HG02763 (cell line): ENCODE results near the gene RALGAPA1.
A peak's percentile ranks its signal among the peaks of the same experiment; 100 is the strongest.

Experiments
- ATAC-seq: cut with Tn5 transposase; IDR thresholded peaks from one replicate; pipeline ENCODE4 v1.9.1; 2021; ENCODE audit warnings: mild to moderate bottlenecking, moderate library complexity; ENCODE audit not compliant: unreplicated experiment

Gene RALGAPA1

DNA sequence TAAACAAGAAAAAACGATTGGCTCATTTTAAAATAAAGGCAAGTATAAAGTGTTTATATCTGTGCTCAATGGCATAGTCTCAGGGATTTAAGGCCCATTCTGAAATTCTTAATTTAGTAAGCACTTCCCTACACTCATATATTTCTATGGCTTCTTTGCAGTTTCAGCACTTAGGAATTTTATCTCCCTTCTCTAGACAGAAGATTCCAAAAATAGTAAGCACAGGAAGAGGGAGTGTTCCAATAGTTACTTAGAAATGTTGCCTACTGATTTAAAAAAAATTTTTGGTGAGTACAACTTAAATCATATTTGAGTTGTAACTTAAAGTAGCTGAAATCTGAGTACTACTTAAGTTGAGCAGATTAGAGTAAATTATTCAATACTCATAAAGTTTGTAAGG, 255.3 kb downstream of the RALGAPA1 start:
- no peak for ATAC-seq

DNA sequence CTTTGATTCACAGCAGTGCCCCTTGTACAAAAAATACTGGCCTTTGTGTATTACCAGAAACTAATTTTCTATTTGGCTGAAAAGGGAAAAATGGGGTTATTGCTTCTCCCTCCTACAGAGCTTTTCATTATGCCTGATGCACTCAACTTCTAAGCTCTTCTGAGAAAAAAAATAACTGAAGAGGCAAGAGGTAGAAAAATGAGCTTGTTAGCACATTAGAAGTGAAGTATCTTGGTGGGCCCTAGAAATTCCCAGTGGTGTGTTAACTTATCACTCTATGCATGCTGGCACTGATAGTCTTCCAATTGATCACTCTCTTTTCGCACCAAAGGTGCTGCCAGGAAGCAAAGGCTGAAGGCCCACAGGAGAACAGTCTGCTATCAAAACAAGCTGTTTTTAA, 258.0 kb downstream of the RALGAPA1 start:
- no peak for ATAC-seq

DNA sequence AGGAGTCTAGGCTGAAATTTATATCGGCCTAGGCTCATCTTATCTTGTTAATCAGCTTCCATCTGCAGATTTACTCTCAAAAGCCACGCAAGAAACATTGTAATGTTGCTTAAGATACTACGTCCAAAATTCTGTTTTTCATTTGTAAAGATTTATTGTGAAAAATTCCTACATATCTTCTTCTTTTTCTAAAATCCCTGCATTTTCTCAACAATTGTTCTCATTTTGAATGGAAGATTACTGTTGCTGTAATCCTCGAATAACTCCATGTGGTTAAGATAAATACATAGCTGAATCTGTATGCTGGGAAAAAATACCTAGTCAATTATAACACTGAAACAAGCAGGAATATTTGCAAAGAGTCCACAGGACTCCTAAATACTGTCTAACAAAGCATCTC, 259.5 kb downstream of the RALGAPA1 start:
- no peak for ATAC-seq

DNA sequence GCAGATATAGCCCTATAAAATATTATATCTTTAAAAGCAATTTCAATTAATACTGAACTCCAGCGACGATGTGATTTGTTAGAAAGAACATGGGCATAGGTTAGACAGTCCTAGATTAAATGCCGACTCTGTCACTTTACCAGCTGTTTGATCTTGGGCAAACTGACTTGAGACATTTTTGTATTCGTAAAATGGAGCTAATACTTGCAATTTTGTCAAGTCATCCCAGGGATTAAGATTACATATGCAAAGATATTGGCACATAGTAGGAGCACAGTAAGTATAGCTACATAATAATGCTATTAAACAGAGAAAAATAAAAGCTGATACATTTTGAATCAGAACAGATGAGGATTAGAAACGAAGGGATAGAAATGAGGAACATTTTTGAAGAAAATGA, 266.1 kb downstream of the RALGAPA1 start:
- ATAC-seq = no peak

DNA sequence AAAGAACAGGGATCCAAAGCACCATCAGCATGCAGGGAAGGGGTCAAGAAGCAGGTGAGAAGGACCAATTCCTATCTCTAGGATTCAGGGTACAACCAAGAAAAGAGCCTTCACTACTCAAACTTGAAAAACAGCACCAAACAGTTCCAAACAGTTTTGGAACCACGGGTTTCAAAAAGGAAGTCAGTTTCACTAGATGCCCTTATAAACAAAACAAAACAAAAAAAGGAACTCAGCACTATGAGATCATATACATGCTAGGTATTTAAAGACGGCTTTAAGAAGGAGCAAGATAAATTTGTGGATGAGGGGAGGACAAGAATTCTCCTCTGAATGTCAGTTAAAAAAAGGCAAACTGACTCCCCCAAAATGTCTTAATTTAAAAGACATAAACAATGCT, 269.1 kb downstream of the RALGAPA1 start:
- no peak for ATAC-seq

DNA sequence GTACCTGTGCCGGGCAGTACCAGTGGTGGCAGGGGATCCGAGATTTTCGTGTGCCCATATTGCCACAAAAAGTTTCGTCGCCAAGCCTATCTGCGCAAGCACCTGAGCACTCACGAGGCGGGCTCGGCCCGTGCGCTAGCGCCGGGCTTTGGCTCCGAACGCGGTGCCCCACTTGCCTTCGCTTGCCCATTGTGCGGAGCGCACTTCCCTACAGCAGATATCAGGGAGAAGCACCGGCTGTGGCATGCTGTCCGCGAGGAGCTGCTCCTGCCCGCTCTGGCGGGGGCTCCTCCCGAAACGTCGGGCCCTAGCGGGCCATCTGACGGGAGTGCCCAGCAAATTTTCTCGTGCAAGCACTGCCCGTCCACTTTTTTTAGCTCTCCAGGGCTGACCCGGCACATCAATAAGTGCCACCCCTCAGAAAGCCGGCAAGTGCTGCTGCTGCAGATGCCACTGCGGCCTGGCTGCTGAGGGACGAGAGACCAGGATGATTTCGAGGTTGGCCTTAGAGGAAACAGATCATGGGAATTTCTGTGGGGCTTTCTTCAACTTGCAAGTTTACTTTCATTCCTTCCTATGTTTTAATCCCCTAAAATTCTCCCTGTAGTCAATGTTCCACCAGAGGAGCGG, 273.5 kb downstream of the RALGAPA1 start:
- no peak for ATAC-seq

DNA sequence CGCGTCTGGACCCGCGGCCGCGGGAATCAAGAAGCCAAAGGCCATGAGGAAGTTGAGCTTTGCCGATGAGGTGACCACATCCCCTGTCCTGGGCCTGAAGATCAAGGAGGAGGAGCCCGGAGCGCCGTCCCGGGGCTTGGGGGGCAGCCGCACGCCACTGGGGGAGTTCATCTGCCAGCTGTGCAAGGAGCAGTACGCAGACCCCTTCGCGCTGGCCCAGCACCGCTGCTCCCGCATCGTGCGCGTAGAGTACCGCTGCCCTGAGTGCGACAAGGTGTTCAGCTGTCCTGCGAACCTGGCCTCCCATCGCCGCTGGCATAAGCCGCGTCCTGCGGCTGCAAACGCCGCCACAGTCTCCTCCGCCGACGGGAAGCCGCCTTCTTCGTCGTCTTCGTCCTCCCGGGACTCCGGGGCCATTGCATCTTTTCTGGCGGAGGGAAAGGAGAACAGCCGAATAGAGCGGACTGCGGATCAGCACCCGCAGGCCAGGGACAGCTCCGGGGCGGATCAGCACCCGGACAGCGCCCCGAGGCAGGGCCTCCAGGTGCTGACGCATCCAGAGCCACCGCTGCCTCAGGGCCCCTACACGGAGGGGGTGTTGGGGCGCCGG, 274.1 kb downstream of the RALGAPA1 start:
- no peak for ATAC-seq

DNA sequence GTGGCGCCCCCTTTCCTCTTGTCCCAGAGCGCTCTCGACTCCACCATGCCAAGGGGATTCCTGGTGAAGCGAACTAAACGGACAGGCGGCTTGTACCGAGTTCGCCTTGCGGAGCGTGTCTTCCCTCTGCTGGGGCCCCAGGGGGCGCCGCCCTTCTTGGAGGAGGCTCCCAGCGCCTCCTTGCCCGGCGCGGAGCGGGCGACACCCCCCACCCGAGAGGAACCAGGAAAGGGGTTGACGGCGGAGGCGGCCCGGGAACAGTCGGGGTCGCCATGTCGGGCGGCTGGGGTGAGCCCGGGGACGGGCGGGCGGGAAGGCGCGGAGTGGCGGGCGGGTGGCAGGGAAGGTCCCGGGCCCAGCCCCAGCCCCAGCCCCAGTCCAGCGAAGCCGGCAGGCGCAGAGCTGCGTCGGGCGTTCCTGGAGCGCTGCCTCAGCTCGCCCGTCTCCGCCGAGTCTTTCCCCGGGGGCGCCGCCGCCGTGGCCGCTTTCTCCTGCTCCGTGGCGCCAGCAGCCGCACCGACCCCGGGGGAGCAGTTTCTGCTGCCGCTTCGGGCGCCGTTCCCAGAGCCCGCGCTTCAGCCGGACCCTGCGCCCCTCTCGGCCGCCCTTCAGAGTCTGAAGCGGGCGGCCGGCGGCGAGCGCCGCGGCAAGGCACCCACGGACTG, 274.8 kb downstream of the RALGAPA1 start:
- peak; percentile 15 for ATAC-seq

DNA sequence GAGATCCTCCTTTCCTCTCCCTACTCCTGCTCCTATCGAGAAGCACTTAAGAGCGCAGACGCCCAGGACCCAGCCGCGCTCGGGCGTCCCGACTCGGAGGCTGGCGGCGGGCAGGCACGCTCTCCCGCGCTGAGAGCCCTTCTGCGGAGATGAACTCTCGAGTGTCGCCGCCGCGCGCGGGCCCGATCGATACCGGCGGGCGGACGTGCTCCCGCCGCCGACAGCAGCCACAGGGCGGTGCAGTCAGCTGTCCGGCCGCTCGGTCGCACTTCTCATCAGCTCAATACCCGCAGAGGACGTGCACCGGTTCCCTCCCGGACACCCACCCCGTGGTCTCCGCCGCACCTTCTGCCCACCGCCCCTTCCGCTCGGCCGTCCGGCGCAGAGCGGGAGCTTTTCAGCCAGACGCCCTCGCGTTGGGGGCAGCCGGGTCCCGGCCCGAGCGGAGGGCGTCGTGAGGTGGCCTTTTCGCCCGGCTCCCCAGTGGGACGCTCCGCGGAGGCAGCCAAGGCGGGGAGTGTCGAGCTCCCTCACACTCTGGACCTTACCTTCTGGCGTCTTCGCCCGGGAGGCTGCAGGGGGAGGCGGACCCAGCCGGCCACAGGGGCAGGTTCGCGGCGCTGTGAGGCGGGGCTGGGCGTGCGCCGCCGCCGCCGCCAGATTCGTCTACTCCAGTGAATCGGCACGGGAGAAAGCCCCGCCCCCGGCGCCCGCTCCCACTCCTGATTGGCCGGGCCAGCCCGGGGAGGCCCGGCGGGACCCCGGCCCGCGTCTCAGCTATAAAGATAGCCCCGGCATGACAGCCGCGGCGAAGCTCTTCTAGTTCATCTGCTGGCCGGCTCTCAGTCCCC, 275.5 kb downstream of the RALGAPA1 start, which contains the start of gene INSM2:
Gene INSM2 (plus strand): TSS at position 808 of the 851 bp plus-strand sequence. CDS start 89 bp downstream, outside the sequence.
- ATAC-seq = peak; percentile 77

DNA sequence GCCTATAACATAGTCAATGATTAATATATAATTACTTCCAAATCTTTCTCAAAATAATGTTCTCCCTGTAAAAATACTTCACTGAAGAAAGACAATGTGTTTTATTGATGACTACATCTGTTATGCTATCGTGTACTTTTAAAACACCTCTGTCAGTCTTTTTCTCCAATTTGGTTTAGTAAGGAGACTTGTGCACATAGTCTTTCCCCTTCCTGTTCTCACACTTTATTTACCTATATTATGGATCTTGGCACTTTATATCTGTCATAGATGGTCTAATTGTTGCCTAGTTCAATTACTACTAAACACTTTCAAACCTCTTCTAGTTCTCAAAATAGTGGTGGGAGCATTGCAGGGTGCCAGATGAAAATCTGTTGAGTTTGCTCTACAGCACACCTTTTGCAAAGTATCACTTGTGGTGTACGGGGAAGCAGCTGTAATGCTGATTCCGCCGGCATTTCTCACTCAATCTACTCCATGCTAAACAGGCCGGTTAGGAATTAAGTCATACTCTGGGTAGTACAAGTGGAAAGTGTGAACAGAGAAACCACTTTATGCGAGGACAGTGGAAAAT, 276.2 kb downstream of the RALGAPA1 start:
- ATAC-seq = no peak

DNA sequence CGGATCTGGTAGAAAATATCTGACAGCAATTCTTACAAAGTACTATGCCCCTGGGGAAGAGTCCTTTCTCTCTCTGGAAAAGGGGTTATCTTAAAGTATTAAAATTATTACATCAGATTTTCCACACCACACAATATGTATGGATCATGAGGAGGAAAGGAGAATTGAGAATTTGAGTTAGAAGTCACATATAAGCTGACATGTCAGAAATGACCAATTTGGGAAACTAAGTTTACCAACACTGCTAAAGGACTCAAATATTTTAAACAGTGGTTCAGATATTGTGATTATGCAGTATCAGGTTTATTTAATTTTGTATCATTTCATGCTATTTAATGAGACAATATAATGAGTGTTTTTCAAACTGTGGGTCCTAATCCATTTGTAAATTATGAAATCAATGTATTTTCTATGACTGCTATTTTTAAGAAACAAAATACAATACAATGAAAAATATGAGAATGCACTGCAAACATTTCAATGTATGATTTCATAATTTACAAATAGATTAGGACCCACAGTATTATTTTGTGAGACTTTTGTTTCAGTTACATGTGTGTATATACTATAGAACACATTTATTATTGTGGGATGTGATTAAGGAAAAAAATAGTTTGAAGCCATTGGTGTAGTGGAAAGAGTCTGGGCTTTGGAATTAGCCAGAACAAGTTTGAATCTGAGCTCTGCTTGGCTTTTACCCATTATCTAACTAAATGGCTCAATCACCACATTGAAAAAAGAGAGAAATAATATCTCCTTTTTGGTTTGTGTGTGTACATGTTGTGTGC, 276.9 kb downstream of the RALGAPA1 start:
- no peak for ATAC-seq

DNA sequence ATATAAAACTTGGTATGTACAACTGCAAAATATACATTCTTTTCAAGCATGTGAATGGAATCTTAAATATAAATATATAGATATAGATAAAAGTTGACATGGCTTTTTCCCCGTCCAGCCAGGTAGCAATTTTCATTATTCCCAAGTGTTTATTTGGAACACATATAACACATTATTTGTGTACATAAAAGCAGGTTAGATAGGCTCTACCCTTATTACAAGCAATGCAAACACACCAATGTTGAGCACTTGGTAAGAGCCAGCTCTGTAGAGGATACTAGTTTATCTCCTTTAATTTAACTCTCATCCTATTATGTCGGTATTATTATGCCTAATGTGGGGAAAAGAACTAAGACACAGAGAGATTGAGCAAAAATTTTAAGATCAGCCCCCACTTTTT, 282.1 kb downstream of the RALGAPA1 start:
- no peak for ATAC-seq

DNA sequence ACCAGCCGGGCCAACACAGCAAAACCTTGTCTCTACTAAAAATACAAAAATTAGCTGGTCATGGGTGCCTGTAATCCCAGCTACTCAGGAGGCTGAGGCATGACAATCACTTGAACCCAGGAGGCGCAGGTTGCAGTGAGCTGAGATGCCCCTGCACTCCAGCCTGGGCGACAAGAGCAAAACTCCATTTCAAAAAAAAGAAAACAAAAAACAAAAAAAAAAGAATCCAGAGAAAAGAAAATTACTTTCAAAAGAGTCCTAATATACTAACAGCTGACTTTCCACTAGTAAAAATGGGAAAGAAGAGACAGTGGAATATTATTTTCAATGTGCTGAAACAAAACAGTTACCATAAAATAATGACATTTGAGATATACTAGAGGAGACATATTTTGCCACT, 283.4 kb downstream of the RALGAPA1 start:
- no peak for ATAC-seq

DNA sequence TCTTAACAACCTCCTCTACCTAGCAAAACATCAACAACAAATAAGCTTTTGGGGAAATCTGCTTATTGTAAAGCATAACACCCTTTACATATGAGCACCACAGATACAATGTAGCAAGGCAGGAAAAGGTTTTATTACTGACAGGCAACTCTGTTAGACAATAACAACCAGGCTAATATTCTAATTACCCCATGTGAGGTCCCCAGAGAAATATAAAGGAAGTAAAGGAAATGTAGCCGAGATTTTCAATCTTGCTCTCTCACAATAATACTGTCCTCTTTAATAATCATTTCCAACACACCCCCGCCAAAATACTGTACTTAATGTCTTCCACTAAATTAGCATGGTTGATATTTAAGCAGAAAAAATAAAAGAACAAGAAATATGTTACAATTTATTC, 289.1 kb downstream of the RALGAPA1 start:
- no peak for ATAC-seq

DNA sequence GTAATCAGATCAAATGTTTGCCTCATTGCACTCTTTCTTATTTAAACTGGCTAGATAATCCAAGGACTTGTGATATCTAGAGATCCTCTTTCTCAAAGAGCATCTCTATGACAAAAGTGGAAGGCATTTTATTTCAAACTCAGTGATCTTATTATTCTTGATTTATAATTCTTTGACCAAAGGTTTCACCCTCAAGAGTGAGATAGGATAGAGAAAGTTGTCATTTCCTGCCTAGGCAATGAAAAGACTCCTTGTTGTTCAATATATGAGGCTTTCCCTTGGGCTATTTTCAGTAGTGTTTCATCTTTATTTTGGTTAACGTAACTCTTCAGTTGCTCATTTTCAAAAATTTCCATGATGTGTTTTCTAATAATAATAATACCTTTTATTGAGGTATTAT, 293.2 kb downstream of the RALGAPA1 start:
- no peak for ATAC-seq

DNA sequence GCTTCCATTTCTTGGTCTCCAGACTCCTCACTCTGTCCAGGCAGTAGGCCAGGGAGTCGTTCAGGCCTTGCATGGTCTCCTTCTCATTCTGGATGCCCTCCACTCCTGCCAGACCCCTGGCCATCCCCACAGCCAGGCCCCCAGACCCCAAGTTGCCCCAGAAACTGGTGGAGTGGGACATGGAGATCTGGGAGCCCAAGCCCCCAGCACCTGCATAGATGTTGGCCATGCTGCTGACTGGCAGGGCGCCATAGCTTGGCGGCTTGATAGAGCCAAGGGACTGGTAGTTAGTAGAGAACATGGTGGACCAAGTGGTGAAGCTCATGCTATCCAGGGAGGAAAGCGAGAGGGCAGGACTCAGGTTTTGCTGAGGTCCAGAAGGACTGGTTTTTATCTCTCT, 296.3 kb downstream of the RALGAPA1 start:
- ATAC-seq = no peak

DNA sequence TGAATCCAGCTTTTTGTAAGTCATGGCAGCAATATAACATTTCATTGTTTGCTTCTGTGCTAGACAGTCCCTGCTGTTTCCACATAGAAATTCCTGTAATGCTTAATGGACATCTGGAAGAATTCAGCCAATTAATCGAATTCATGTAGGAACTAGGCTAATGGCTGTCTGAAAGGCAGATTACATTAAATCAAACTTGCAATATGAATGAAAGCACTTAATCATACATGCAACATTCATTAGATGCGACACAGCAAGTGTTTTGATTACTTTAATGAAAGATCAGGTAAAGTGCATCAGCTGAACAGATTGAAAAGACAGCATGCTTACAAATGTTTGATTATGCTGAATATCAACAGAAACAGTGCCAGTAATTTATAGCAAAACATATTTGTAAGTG, 299.2 kb downstream of the RALGAPA1 start:
- no peak for ATAC-seq

DNA sequence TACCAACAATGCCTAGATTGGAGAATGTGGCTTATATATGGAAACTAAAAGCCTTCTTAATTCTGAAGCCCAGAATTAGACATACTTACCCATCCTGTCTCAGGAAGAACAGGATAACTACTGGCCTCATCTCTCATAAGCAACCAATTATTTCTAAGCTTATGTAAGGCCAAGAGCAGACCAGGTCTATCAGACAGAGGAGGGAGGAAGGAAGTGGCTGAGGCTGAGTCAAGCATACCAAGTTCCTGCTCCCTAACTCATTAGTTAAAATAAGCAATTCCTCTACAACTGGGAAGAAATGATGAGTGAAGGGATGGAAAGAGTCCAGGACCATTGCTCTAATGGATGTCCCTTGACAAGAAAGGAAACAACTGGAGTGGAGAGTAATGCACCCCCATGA, 302.2 kb downstream of the RALGAPA1 start:
- ATAC-seq = no peak

DNA sequence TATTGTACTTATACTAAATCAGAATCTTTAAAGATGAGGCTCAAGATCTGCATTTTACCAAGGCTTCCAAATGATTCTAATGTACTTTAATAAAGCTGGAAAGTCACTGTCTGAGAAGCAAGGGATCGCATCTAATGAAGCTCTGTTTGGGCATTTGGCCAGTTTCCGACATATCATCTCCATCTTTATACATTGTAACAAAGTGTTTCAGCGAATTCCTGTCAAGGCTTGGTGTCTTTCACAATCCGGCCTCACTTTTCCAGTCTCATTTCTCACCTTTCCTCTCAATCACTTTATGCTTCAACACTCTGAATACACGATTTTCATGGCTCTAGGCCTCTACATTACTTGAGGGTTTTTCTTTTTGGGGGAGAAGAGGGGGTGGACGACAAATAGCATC, 302.6 kb downstream of the RALGAPA1 start:
- no peak for ATAC-seq

DNA sequence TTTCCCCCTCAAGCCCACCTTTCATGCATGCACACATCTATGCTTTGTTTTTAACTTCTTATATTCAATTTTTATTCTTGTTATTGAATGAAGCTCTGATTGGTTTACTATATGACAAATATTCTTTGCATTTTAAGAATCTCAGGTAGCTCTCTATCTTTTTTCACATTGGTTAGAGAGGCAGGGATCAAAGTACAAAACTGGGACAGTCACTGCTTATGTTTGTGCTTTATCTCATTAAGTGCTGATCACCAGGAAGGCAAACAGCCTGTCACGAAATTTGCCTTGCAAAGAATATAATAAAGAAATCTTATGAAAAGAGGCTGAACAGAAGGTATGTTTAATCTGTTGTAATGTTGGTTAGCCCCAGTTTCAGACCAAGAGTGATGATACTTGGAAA, 304.8 kb downstream of the RALGAPA1 start:
- no peak for ATAC-seq
